DLD1 (cell line): Measurements from ENCODE around the gene TRAF3.

ENCODE experiments used
- in situ Hi-C: cut with HindIII; loops from 2 replicates; pipeline ENCODE4 v1.10.0; 2017; ENCODE audit warnings: low sequenced_read_pairs

The TRAF3 gene

GRCh38 chr14:102777711-102778337 is 575 bp downstream of the TRAF3 start:
- in situ Hi-C loops, result no loop called here

DNA sequence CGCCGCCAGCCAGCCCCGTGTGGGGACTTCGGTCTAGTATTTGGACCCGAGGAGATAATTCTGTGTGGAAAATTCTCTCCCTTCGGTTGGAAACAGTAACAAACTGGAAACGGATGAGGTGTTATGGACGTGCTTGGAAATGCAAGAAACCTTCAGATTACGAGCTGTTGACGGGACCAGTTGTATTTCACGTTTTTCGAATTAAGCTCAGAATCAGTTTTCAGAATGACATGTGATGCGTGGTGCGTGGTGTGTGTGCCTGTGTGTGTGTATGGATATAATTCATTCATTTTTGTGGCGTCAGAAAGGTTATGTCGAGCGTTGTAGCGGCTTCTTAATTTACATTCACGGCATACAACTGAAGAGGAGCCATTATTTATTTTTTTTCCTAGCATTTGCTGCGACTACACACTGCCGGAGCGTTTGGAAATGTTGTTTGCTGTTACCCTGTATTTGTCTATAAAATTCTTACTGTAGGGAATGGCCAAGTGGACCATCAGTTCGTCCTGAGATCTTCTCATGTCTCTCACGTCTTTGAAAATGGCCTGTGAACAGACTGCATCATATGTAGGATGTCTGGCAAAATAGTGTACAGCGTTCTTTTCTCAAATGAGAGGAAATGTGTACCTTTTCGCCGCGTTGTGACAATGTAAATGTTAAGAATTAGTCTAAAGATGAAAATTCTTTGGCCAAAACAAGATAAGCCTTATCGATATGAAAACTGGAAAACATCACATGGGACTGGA is 1.3 kb downstream of the TRAF3 start:
- in situ Hi-C loops, result no loop called here

GRCh38 chr14:102779084-102779462 is 1.8 kb downstream of the TRAF3 start:
- in situ Hi-C loops, result no loop called here

DNA sequence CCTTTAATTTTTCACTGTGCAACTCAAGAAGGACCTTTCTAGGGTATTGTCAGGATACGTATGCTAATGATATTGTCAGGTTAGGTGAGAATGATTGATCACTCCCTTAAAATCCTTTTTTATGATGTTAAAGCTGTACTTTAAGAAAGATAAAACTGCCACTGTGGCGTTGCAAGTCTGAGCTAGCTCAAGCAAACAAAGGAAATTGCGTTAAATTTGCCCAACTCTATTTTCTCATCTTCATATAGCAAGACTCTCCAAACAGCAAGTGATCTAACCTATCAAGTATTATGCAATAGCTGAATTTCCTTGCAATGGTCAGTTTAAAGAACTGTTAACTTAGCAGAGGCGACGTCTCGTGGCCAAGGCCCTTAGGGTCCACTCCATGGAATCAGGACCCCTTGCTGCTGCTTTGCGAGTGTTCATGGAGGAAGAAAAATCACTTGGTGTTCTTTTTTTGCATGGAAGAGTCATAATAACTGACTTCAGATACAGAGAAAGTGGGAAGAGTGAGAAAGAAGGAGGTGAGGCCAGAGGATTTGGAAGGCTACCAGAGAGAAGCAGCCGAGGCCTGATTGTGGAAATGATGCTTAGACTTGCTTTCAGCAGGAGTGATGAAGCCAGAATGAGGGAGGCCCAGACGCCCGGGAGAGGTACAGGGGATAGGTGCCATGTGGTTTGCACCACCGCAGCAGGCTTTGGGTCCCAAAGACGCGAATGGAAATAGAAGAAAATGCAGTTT is 2.5 kb downstream of the TRAF3 start:
- in situ Hi-C loops, result no loop called here

DNA sequence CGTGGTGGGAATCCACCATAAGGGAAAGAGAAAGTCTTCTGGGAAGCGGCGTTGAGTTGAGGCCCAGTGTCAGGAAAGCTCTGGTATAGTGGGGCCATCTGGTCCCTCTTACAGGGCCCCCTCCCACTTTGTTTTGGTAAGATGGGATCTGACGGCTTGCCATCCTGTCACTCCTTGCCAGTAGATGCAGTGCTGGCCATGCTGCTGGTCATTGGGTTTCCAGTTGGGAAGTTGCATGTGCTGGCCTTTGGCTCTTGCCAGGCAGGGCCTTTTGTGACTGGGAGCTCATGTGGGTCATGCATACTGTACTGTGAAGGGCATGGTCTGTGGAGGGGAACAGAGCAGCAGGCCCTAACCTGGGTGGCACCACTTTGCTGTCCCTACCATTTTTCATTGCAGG is 3.8 kb downstream of the TRAF3 start:
- in situ Hi-C loops, result no loop called here

DNA sequence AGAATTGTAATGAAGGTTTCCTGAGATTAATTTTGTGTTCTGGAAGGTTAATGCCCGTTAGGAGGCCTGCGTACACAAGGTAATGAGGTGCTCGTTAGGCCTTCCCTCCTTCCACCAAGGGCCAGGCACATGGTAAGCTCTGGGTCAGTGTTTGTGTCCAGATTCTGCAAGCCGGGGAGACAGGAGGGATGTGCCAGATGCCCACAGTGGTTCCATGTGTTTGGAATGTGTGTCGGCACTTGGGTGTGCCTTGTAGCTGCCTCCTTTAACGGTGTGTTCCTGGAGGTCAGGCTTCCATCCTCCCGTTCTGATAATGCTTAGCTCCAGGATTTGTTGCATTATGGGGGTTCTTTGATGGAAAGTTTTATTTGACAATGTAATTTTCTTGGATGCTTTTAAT is 5.7 kb downstream of the TRAF3 start:
- in situ Hi-C loops, result no loop called here

DNA sequence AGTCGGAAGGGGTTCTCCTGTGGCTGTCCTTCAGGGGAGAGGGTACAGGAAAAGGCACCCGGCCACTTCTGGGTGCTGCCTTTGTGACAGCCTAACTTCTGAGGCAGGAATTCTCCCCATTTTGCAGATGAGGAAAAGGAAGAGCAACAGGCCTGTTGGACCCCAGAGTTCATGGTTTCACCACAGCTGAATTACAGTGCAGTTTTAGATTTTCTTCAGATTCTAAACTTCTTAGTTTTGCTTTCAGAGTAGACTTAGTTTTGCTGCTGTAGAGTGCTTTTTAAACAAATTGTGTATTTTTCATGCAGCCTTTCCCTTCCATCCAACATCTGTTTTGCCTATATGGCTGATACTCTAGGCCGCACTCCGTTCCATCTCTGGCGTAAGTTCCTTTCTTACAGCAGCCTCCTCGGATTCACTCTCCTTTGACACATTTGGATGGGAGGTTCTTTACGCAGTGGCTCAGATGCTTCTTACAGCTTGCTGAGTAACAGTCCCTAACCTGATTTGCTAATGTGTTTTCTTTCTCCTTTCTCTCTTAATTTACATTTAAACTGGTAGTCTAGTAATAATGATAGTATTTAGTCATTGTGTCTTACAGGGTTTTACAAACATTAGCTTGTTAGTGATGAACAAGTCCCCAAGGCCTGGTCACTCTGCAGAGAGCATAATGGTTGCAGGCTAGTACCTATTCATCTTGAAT is 7.8 kb downstream of the TRAF3 start:
- in situ Hi-C loops, result no loop called here

DNA sequence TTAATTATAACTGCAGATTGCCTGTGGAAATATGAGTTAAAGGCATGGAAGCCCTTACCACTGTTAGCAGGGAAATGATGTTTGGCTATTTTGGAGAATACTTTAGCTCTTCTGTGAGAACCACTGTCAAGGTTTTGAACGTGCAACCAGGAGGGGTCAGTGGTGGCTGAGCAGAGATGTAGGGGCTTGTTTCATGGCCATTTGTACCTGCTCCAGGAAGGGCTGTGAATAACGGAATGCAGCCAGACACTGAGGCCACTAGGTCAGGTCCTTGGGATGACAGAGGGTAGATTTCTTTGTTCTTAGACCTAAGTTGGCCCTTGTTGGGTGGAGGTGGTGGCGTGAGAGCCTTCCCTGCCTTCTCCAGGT is 8.3 kb downstream of the TRAF3 start:
- in situ Hi-C loops, result no loop called here

- in situ Hi-C loops, result no loop called here
Observed at GRCh38 chr14:102786768-102787167, 9.5 kb downstream of the TRAF3 start.

GRCh38 chr14:102789349-102789748 is 12.1 kb downstream of the TRAF3 start:
- in situ Hi-C loops, result no loop called here

GRCh38 chr14:102793531-102794328 is 16.5 kb downstream of the TRAF3 start:
- in situ Hi-C loops, result no loop called here

GRCh38 chr14:102795060-102795925 is 18.0 kb downstream of the TRAF3 start:
- in situ Hi-C loops, result no loop called here

- in situ Hi-C loops, result no loop called here
Observed at GRCh38 chr14:102796661-102797190, 19.5 kb downstream of the TRAF3 start.

DNA sequence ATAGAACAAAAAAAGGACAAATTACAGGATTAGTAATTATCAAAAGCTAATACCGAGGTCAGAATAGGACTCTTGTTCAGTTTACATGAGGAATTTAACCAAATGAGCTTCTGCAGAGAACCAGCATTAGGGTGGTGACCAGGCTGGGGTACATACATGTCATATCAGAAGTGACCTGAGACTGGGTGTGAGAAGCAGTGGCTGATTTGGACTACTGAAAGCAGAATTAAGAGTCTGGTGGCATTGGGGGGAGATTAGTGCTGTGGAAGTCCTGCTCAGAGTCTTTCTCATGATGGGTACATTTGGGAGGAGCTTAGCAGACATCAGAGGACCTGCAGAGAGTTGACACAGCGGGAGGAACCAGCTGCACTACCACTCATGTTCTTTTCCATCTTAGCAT is 21.7 kb downstream of the TRAF3 start:
- in situ Hi-C loops, result no loop called here

DNA sequence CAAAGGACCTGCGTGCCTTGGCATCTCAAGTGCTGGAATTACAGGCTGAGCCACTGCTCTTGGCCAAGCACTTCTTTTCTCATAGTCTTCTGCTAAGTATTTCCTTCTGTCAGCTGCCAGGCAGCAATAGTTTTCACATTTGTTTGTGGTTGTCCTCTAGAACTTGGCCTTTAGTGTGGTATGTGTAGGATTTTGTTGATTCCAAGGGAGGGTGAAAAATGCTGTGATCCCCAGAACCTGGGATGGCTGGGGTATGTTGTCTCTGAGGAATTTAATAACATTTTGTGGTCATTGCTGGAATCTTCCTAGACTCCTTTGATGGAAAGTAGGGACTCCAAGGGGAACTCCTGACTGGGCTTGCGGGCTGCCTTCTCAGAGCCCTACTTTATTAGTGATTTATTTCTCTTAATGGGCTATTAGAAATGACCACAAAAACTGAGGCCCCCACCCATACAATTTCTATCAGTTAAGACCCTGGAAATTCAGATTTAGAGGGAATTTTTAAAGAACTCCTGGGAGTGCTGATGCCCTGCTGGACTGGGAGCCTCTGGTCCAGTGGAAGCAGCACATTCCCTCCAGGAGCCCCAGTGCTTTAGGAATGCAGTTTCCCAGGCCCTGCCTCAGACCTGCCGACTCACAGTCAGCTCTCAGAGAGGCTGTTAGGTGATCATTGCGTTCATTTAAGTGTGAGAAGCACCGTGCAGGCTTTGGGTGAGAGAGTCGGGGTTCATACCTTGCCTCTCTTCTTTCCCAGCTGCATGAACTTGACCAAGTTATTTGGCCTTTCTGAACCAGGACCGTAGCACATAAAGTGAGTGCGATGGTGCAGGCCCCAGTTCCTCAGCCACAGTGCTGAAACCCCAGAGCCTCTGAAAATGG is 22.7 kb downstream of the TRAF3 start:
- in situ Hi-C loops, result no loop called here

DNA sequence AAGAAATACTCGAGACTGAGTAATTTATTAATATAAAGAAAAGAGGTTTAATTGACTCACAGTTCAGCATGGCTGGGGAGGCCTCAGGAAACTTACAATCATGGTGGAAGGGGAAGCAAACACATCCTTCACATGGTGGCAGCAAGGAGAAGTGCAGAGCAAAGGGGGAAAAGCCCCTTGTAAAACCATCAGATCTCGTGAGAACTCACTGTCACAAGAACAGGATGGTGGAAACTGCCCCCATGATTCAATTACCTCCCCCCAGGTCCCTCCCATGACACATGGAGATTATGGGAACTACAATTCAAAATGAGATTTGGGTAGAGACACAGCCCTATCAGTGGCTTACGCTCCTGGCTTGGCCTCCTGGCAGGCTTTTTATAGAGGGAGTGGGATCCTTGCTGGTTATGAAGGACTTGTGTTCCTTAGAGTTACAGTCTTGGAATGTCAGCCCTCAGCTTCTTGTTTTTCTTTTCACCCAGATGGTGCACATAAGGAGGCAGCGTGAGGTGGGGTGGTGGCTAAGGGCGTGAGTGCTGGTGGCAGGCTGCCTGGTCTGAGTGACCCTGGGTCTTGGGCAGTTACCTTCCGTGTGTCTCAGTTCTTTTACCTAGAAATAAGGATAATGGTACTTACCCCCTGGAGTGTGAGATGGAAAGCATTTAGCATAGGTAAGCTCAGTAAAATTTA is 25.7 kb downstream of the TRAF3 start:
- in situ Hi-C loops, result no loop called here

DNA sequence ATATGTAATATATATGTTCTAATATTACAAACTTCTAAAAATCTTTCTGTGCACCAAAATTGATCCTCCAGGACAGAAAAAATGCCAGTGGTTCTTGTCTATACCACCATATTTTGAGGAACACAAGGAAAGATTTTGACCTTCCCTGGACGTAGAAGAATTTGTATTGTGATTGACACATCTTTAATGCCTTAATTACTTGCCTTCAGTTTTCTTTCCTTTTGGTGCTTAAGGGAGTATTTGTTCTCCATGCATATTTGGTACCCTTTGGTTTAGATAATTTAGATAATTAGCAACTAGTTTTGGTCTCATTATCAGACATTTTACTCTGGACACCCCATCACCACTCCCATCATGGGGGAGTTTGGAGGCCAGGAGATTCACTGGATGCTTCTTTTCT is 27.6 kb downstream of the TRAF3 start:
- in situ Hi-C loops, result no loop called here

DNA sequence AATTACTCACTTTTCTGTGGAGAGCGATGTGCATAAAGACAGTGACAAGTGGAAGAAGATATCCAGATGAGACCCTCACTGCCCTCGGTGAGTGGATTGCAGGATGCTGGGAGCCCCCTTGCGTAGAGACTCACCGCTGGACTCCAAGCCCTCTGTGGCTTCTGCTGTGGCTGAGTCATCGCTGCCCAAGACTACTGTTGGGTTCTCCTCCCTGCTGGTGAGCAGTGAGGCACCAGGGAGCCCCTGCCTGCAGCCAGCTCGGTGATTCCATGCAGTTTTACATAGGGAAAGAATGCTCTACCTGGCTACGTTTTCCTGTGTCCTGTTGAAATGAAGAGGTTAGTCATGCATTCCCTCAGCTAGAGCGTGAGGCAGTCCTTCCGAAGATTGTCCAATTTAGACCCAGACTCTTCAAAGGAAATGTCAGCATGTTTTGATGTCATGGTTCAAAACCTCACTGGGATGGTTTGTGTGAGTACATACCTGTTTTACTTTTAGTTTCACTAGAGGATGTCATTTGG is 28.2 kb downstream of the TRAF3 start:
- in situ Hi-C loops, result no loop called here
